ENCODE measurements around the gene SASH1. TPM values are rescaled to one million over a fixed set of nuclear protein-coding genes. Genes with fewer than 3 reads are reported as not detected.

The SASH1 gene
- total and polyA plus RNA-seq, 2 experiments from 2014 or later: 69.1 to 99.0 TPM

DNA sequence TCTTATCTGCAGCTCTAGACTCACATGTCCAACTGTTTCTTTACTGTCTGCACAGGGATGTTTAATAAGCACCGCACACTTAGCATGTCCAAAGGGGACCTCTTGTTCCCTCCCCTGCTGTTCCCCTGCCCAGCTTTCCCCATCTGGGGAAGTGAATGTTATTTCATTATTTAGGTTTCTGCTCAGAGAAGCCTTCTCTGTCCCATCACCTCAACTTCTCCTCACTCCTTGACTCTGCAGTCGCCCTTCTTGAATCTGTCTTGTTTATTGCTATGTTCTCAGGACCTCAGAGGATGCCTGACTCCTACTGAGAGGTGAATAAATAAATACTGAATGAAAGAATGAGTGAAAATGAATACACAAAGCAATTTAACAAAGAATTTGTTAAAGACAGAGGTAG is 121.0 kb downstream of the SASH1 start:
- H3K36me3 ChIP-seq (ENCODE audit: low read depth): peaks cover 22% of the 10 kb centered on the region
- H3K4me1 ChIP-seq (ENCODE audit: insufficient read depth): peaks cover 38% of the 10 kb centered on the region
- no peaks in the 10 kb centered on the region for H3K9me2 ChIP-seq (ENCODE audit: insufficient read depth)
- in situ Hi-C loops (cut with MboI): no loop called here
- H3K79me2 ChIP-seq (ENCODE audit: insufficient read depth): peaks cover 98% of the 10 kb centered on the region
- DNase-seq: no peak
- no peaks in the 10 kb centered on the region for H3K27me3 ChIP-seq (replicated peaks; ENCODE audit: insufficient read depth)
- H2AFZ ChIP-seq: no peak overlapping the region
- no peak overlapping the region for H3K27ac ChIP-seq
- no peaks in the 10 kb centered on the region for H3K9me3 ChIP-seq (ENCODE audit: low read depth)
- H3F3A ChIP-seq (ENCODE audit: insufficient read depth): peaks cover 33% of the 10 kb centered on the region
- 100% methylated on average over 2 of the region's 2 CpGs for WGBS, 2 experiments (ENCODE audit: low coverage in 1 of 2, low lambda C conversion rate in 2 of 2, missing lambda C conversion rate in 2 of 2)
- H3K9ac ChIP-seq: no peak overlapping the region
- H3K4me2 ChIP-seq (ENCODE audit: unreplicated experiment): no peak overlapping the region
- TF ChIP-seq EZH2 (IDR thresholded peaks at IDR 0.05; ENCODE audit: insufficient read depth, poor library complexity, severe bottlenecking): no peak
- TF ChIP-seq EZH2phosphoT487 (IDR thresholded peaks at IDR 0.05; ENCODE audit: insufficient read depth, low read depth): no peak
- no peaks in the 10 kb centered on the region for H4K20me1 ChIP-seq (ENCODE audit: insufficient read depth)
- H3K4me3 ChIP-seq: no peak overlapping the region

DNA sequence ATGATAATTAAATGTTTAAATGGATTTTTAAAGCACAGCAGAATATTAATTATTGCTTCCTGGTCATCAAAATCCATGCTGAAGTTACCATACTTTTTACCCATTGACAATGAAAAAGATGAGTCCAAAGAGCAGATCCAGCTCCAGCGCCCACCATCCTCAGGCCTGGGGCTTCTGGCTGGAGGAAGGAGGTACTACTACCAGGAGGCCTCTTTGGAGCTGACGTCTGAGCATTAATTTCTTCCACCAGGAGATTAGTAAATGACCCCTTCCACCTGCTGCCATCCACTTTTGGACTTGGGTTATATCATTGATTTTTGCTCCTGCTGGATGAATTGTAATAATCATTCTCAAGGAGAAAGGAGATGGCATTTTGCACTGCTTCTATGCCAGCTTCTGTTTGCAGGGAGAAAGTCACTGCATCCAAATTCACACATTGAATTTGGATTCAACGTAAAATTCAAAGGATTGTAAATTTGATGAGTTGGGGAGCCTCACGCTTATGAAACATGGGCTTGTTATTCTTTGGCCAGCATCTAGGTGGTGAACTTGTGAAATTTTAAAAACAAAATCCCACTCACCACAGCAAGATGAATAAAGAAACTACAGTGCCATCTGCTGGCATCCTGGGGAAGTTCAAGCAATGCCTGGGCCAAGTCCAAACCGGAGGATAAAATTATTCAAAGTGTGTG is 121.8 kb downstream of the SASH1 start:
- WGBS, 2 experiments (ENCODE audit: low coverage in 1 of 2, low lambda C conversion rate in 2 of 2, missing lambda C conversion rate in 2 of 2): 35 to 36% methylated on average over 5 of the region's 5 CpGs

DNA sequence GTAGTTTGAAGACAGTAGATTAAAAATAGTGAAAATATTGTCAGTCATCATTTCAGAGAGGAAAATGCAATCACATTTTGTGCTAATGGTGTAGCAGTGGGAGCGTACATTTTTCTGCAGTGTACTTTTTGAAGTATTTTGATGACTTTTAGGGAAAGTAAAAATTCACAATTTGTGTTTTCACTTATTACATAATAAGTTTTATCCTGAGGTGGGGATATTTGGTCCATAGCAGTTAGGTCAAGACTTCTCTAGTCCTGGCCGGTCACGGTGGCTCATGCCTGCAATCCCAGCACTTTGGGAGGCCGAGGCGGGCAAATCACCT is 122.3 kb downstream of the SASH1 start:
- peaks cover 33% of the 10 kb centered on the region for H3F3A ChIP-seq (ENCODE audit: insufficient read depth)
- DNase-seq: no peak
- H3K4me2 ChIP-seq (ENCODE audit: unreplicated experiment): peak overlapping the region; percentile 14
- in situ Hi-C loops (cut with MboI): no loop called here
- no peak overlapping the region for H2AFZ ChIP-seq
- H3K79me2 ChIP-seq (ENCODE audit: insufficient read depth): peaks cover 98% of the 10 kb centered on the region
- no peak for TF ChIP-seq EZH2phosphoT487 (IDR thresholded peaks at IDR 0.05; ENCODE audit: insufficient read depth, low read depth)
- TF ChIP-seq EZH2 (IDR thresholded peaks at IDR 0.05; ENCODE audit: insufficient read depth, poor library complexity, severe bottlenecking): no peak
- 42 to 47% methylated on average over 5 of the region's 5 CpGs for WGBS, 2 experiments (ENCODE audit: low coverage in 1 of 2, low lambda C conversion rate in 2 of 2, missing lambda C conversion rate in 2 of 2)
- peak overlapping the region; percentile 34 for H3K27ac ChIP-seq
- peaks cover 23% of the 10 kb centered on the region for H3K36me3 ChIP-seq (ENCODE audit: low read depth)
- H3K9me3 ChIP-seq (ENCODE audit: low read depth): no peaks in the 10 kb centered on the region
- H3K9me2 ChIP-seq (ENCODE audit: insufficient read depth): no peaks in the 10 kb centered on the region
- no peaks in the 10 kb centered on the region for H3K27me3 ChIP-seq (replicated peaks; ENCODE audit: insufficient read depth)
- H3K4me1 ChIP-seq (ENCODE audit: insufficient read depth): peaks cover 38% of the 10 kb centered on the region
- peak overlapping the region; percentile 49 for H3K9ac ChIP-seq
- no peaks in the 10 kb centered on the region for H4K20me1 ChIP-seq (ENCODE audit: insufficient read depth)
- no peak overlapping the region for H3K4me3 ChIP-seq

More for the DNA sequence above, 121.8 kb downstream of the SASH1 start:
- peaks cover 98% of the 10 kb centered on the region for H3K79me2 ChIP-seq (ENCODE audit: insufficient read depth)
- H3K9me3 ChIP-seq (ENCODE audit: low read depth): no peaks in the 10 kb centered on the region
- peak overlapping the region; percentile 49 for H3K9ac ChIP-seq
- DNase-seq: peak; percentile 82
- no peaks in the 10 kb centered on the region for H3K9me2 ChIP-seq (ENCODE audit: insufficient read depth)
- no peaks in the 10 kb centered on the region for H3K27me3 ChIP-seq (replicated peaks; ENCODE audit: insufficient read depth)
- H3F3A ChIP-seq (ENCODE audit: insufficient read depth): peaks cover 33% of the 10 kb centered on the region
- H3K4me3 ChIP-seq: no peak overlapping the region
- H3K4me2 ChIP-seq (ENCODE audit: unreplicated experiment): peak overlapping the region; percentile 54
- peaks cover 38% of the 10 kb centered on the region for H3K4me1 ChIP-seq (ENCODE audit: insufficient read depth)
- no peak overlapping the region for H2AFZ ChIP-seq
- in situ Hi-C loops (cut with MboI): no loop called here
- no peak for TF ChIP-seq EZH2phosphoT487 (IDR thresholded peaks at IDR 0.05; ENCODE audit: insufficient read depth, low read depth)
- TF ChIP-seq EZH2 (IDR thresholded peaks at IDR 0.05; ENCODE audit: insufficient read depth, poor library complexity, severe bottlenecking): no peak
- 0 out of 2 replicates have a peak overlapping the region, but pooled peaks have one; percentile 27 for H3K27ac ChIP-seq
- H4K20me1 ChIP-seq (ENCODE audit: insufficient read depth): no peaks in the 10 kb centered on the region
- H3K36me3 ChIP-seq (ENCODE audit: low read depth): peaks cover 28% of the 10 kb centered on the region

DNA sequence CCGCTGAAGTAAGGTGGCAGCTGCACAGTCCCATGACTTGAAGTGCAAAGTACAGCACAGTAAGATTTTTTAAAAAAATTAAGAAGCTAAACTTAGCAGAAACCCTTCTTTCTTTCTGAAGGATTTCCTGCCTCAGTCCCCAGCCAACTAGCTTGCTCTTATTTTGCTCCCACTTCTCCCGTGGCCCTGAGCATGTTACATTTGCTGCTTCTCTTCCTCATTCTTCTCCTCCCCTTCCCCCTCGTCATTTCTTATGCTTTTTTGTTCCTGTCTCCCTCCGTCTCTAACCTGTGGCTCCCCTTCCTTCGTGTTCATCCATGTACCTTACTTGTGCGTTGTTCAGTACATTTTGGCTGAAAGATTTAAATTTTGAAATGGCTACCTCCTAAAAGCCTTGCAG is 123.0 kb downstream of the SASH1 start:
- peaks cover 38% of the 10 kb centered on the region for H3K4me1 ChIP-seq (ENCODE audit: insufficient read depth)
- WGBS, 2 experiments (ENCODE audit: low coverage in 1 of 2, low lambda C conversion rate in 2 of 2, missing lambda C conversion rate in 2 of 2): 84 to 86% methylated on average over 6 of the region's 6 CpGs
- in situ Hi-C loops (cut with MboI): no loop called here
- no peak for TF ChIP-seq EZH2 (IDR thresholded peaks at IDR 0.05; ENCODE audit: insufficient read depth, poor library complexity, severe bottlenecking)
- no peak for TF ChIP-seq EZH2phosphoT487 (IDR thresholded peaks at IDR 0.05; ENCODE audit: insufficient read depth, low read depth)
- no peaks in the 10 kb centered on the region for H3K27me3 ChIP-seq (replicated peaks; ENCODE audit: insufficient read depth)
- peaks cover 33% of the 10 kb centered on the region for H3F3A ChIP-seq (ENCODE audit: insufficient read depth)
- H3K9ac ChIP-seq: no peak overlapping the region
- peaks cover 30% of the 10 kb centered on the region for H3K36me3 ChIP-seq (ENCODE audit: low read depth)
- H3K79me2 ChIP-seq (ENCODE audit: insufficient read depth): peaks cover 98% of the 10 kb centered on the region
- H3K4me2 ChIP-seq (ENCODE audit: unreplicated experiment): no peak overlapping the region
- no peak overlapping the region for H3K4me3 ChIP-seq
- H2AFZ ChIP-seq: no peak overlapping the region
- no peaks in the 10 kb centered on the region for H4K20me1 ChIP-seq (ENCODE audit: insufficient read depth)
- no peak overlapping the region for H3K27ac ChIP-seq
- no peaks in the 10 kb centered on the region for H3K9me2 ChIP-seq (ENCODE audit: insufficient read depth)
- DNase-seq: no peak
- H3K9me3 ChIP-seq (ENCODE audit: low read depth): no peaks in the 10 kb centered on the region

Measured in GM23248 (cell line).